Endodermal cell (in vitro differentiated cells): ENCODE data around the gene GPR176. TPM values are rescaled to one million over a fixed set of nuclear protein-coding genes. Genes with fewer than 3 reads are reported as not detected.

Experiments
- DNase-seq: peaks from one replicate; pipeline ENCODE4 v3.0.0-alpha.2; 2017
- H3K27ac ChIP-seq: 2 replicates; pipeline ENCODE4 v1.5.1; 2013; ENCODE audit warnings: mild to moderate bottlenecking, low read depth, low read length, moderate library complexity
- H3K27me3 ChIP-seq: 2 replicates; pipeline ENCODE4 v1.6.1; 2013; ENCODE audit warnings: mild to moderate bottlenecking, low read length, moderate library complexity; ENCODE audit not compliant: insufficient read depth, control insufficient read depth, poor library complexity, severe bottlenecking
- H3K36me3 ChIP-seq: 2 replicates; pipeline ENCODE4 v1.7.0; 2013; ENCODE audit warnings: mild to moderate bottlenecking, low read length, moderate library complexity; ENCODE audit not compliant: control insufficient read depth, insufficient read depth
- H3K4me1 ChIP-seq: one replicate; pipeline ENCODE4 v1.7.0; 2013; ENCODE audit warnings: low read length; ENCODE audit not compliant: control insufficient read depth, insufficient read depth
- H3K4me3 ChIP-seq: 2 replicates; pipeline ENCODE4 v1.5.1; 2013; ENCODE audit warnings: mild to moderate bottlenecking, low read length, moderate library complexity
- H3K9ac ChIP-seq: 2 replicates; pipeline ENCODE4 v1.6.1; 2013; ENCODE audit warnings: mild to moderate bottlenecking, low read length, moderate library complexity; ENCODE audit not compliant: poor library complexity, severe bottlenecking; ENCODE audit errors: extremely low read depth
- H3K9me3 ChIP-seq: 2 replicates; pipeline ENCODE4 v1.6.1; 2013; ENCODE audit warnings: mild to moderate bottlenecking, low read length, moderate library complexity; ENCODE audit not compliant: control insufficient read depth
- H3K27ac Mint-ChIP-seq: 2 replicates; pipeline ENCODE4 v1.8.0; 2020; ENCODE audit warnings: mixed read lengths
- H3K27me3 Mint-ChIP-seq: 2 replicates; pipeline ENCODE4 v1.8.0; 2021; ENCODE audit warnings: mild to moderate bottlenecking, mixed read lengths; ENCODE audit not compliant: insufficient read depth
- H3K36me3 Mint-ChIP-seq: 2 replicates; pipeline ENCODE4 v1.8.0; 2020; ENCODE audit warnings: low read depth, mixed read lengths
- H3K4me1 Mint-ChIP-seq: 2 replicates; pipeline ENCODE4 v1.8.0; 2020; ENCODE audit warnings: mixed read lengths
- H3K4me3 Mint-ChIP-seq: 2 replicates; pipeline ENCODE4 v1.8.0; 2020; ENCODE audit warnings: mild to moderate bottlenecking, moderate library complexity, mixed read lengths
- H3K9me3 Mint-ChIP-seq: 2 replicates; pipeline ENCODE4 v1.8.0; 2020; ENCODE audit warnings: mild to moderate bottlenecking, mixed read lengths
- WGBS, 2 experiments: methylation state at CpG; one replicate each; pipeline versions ENCODE4 v1.1.5 to v1.1.7; 2013; ENCODE audit warnings: missing lambda C conversion rate in 2 of 2, mixed read lengths in 1 of 2; ENCODE audit not compliant: insufficient coverage in 1 of 2, insufficient read length in 1 of 2; 5-methylcytosine and 5-hydroxymethylcytosine counted together
- total RNA-seq, 2 donors: library from RNA; stranded (reverse); fragmentation: NEBNext Ultra II Directional in 1 of 2; extraction: Animal tissue kit (Norgen Biotek cat#: 25700) in 1 of 2; gene quantifications; 2 replicates in 1 of 2; 3 replicates in 1 of 2; pipeline ENCODE4 v1.2.1, GENCODE V29; 2021
- TF ChIP-seq, protein P1 (sequence below): fragments of 200-600 bp; sonication (generic); conservative IDR thresholded peaks from 2 replicates; pipeline ENCODE4 v1.5.0; 2021; ENCODE audit warnings: antibody characterized with exemption, mild to moderate bottlenecking

Gene GPR176
- total RNA-seq, 2 donors from 2014 or later: 26.0 to 31.1 TPM

- no peaks in the 10 kb centered on the region for H3K27me3 Mint-ChIP-seq
- H3K4me3 ChIP-seq: no peak overlapping the region
- 85 to 100% methylated on average over 1 to 5 of the region's 5 CpGs for whole genome bisulfite sequencing, 2 experiments
- H3K9me3 Mint-ChIP-seq: no peaks in the 10 kb centered on the region
- no peak overlapping the region for H3K4me3 Mint-ChIP-seq
- H3K9ac ChIP-seq: no peak overlapping the region
- H3K27ac ChIP-seq: no peak overlapping the region
- DNase-seq: no peak
- H3K36me3 ChIP-seq: no peaks in the 10 kb centered on the region
- H3K4me1 ChIP-seq: no peaks in the 10 kb centered on the region
- no peaks in the 10 kb centered on the region for H3K9me3 ChIP-seq
- H3K27me3 ChIP-seq: no peaks in the 10 kb centered on the region
- TF ChIP-seq, protein P1, sequence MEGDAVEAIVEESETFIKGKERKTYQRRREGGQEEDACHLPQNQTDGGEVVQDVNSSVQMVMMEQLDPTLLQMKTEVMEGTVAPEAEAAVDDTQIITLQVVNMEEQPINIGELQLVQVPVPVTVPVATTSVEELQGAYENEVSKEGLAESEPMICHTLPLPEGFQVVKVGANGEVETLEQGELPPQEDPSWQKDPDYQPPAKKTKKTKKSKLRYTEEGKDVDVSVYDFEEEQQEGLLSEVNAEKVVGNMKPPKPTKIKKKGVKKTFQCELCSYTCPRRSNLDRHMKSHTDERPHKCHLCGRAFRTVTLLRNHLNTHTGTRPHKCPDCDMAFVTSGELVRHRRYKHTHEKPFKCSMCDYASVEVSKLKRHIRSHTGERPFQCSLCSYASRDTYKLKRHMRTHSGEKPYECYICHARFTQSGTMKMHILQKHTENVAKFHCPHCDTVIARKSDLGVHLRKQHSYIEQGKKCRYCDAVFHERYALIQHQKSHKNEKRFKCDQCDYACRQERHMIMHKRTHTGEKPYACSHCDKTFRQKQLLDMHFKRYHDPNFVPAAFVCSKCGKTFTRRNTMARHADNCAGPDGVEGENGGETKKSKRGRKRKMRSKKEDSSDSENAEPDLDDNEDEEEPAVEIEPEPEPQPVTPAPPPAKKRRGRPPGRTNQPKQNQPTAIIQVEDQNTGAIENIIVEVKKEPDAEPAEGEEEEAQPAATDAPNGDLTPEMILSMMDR: no peak
- no peak overlapping the region for H3K27ac Mint-ChIP-seq
- H3K4me1 Mint-ChIP-seq: peaks cover 26% of the 10 kb centered on the region
- H3K36me3 Mint-ChIP-seq: no peaks in the 10 kb centered on the region
Measured at GRCh38 chr15:39792025-39792843, 127.8 kb downstream of the GPR176 start.

- no peak for DNase-seq
- Mint-ChIP-seq H3K4me1 (peaks cover 51% of the 10 kb centered on the region), H3K27me3 (no peaks in the 10 kb centered on the region), H3K9me3 (no peaks in the 10 kb centered on the region), H3K27ac (no peak overlapping the region), H3K4me3 (no peak overlapping the region), H3K36me3 (no peaks in the 10 kb centered on the region)
- H3K36me3 ChIP-seq: no peaks in the 10 kb centered on the region
- TF ChIP-seq, protein P1: no peak
- H3K27me3 ChIP-seq: no peaks in the 10 kb centered on the region
- H3K4me1 ChIP-seq: no peaks in the 10 kb centered on the region
- no peak overlapping the region for H3K27ac ChIP-seq
- no peak overlapping the region for H3K4me3 ChIP-seq
- no peaks in the 10 kb centered on the region for H3K9me3 ChIP-seq
- no peak overlapping the region for H3K9ac ChIP-seq
- 87 to 93% methylated on average over 3 to 4 of the region's 4 CpGs for WGBS, 2 experiments
Measured at GRCh38 chr15:39789736-39790135, 130.3 kb downstream of the GPR176 start.

GRCh38 chr15:39788800-39789565 lies 131.1 kb downstream of the GPR176 start:
- no peaks in the 10 kb centered on the region for H3K27me3 ChIP-seq
- H3K4me3 ChIP-seq: no peak overlapping the region
- H3K36me3 ChIP-seq: no peaks in the 10 kb centered on the region
- Mint-ChIP-seq H3K27me3 (no peaks in the 10 kb centered on the region), H3K4me1 (peaks cover 58% of the 10 kb centered on the region), H3K27ac (no peak overlapping the region), H3K36me3 (no peaks in the 10 kb centered on the region), H3K9me3 (no peaks in the 10 kb centered on the region), H3K4me3 (no peak overlapping the region)
- WGBS, 2 experiments: 88 to 96% methylated on average over 2 of the region's 3 CpGs
- DNase-seq: no peak
- no peaks in the 10 kb centered on the region for H3K4me1 ChIP-seq
- TF ChIP-seq, protein P1: no peak
- H3K9me3 ChIP-seq: no peaks in the 10 kb centered on the region
- no peak overlapping the region for H3K27ac ChIP-seq
- no peak overlapping the region for H3K9ac ChIP-seq
